ENCODE results near the gene PLPPR4. TPM values are rescaled to one million over a fixed set of nuclear protein-coding genes. Genes with fewer than 3 reads are reported as not detected.
"Not testable (repeated sequence)": the region's sequence is repeated elsewhere in the genome, so short reads cannot be mapped to it uniquely, and the experiment has no call there.

The PLPPR4 gene, protein sequence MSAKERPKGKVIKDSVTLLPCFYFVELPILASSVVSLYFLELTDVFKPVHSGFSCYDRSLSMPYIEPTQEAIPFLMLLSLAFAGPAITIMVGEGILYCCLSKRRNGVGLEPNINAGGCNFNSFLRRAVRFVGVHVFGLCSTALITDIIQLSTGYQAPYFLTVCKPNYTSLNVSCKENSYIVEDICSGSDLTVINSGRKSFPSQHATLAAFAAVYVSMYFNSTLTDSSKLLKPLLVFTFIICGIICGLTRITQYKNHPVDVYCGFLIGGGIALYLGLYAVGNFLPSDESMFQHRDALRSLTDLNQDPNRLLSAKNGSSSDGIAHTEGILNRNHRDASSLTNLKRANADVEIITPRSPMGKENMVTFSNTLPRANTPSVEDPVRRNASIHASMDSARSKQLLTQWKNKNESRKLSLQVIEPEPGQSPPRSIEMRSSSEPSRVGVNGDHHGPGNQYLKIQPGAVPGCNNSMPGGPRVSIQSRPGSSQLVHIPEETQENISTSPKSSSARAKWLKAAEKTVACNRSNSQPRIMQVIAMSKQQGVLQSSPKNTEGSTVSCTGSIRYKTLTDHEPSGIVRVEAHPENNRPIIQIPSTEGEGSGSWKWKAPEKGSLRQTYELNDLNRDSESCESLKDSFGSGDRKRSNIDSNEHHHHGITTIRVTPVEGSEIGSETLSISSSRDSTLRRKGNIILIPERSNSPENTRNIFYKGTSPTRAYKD
- 10.5 and 12.3 TPM in 2 replicates for total RNA-seq (2014; rRNA removed; shearing (Covaris generic))

DNA sequence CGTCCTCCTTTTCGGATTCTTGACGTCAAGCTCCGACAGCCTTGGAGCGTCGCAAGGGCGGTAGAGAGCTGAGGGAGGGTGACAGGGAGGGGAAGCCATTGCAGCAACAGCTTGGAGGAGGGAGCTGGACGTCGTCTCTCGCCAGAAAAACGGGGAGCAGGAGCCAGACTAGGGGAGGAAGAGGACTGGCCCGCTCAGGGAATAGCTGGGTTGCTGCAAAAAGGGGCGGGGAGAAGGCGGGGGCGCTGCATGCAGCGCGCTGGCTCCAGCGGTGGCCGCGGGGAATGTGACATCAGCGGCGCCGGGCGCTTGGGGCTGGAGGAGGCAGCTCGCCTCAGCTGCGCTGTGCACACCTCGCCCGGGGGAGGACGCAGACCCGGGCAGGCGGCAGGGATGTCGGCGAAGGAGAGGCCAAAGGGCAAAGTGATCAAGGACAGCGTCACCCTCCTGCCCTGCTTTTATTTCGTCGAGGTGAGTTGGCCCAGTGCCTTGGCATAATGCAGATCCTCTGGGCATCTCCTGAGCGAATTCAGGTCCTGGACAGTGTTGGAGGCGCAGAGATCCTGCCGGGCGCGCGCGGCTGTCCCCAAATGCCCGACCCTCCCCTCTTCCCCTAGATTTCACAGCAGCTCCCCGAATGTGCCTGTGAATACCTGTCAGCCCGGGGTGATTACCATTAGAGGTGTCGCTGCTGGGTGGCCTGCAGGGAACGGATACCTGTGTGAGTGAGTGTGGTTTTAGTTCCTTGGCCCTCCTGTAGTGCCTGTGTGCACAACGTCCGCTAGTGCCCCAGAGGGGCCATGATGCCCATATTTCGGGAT lies at the start of gene PLPPR4:
Gene PLPPR4, plus strand, starts transcription at position 292 of the 821 bp plus-strand sequence. Its CDS starts 102 bp downstream, at position 394.
- DNase-seq (ENCODE audit: low read depth) = peak; percentile 73

DNA sequence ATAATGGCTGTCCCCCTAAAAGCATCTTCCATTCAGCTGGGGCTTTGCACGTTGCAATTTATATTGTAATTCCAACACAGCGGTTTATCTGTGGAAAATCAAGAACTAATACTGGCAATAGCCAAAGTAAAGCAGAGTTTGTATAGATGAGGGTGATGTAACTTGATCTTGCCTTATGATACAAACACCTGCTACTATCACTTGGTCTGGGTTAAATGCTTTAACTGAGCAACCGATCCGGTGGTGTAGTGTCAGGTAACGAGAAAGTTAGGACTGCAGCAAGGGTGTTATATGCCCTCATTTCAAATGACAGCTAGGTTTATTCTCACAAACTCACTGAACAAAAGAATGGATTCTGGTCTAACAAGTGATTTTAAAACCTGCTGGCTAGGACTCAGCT lies 47.3 kb upstream of the PLPPR4 start:
- DNase-seq (ENCODE audit: low read depth) = no peak

DNA sequence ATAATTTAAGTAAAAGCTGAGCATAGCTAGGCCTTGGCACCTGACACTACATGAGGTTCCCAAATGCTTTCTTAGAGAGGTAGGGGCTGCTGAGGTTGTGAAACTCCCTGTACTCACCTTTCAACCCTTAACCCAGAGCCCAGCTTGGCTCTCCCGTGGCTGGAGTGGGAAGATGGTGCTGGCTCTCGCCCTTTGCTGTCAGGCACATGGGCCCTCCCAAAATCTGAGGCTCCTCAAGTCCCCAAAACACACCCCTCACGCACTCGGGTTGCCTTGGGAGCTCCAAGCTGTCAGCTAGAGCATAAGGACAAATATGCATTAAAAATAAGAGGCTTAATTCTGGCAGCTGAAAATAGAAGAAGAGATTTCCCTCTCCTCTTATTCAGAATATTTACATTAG lies 46.7 kb upstream of the PLPPR4 start:
- no peak for DNase-seq (ENCODE audit: low read depth)

DNA sequence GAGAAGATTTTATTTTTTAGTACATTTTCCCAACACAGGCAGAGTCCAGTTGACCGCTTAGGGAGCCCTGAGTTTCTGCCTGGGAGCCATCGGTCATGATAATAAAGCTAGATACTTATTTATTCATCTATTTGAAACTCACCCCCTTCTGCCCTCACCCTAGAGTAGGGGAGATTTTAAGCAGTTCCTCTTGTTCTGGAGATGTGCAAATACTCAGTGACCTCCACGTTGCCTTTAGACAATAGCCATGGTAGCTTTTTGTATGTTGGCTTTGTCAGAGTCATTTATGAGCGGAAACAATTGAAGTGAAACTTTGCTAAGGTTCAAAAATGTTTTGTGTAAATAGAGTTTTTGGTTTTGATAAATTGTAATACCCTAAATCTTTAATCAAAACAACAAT lies 45.7 kb upstream of the PLPPR4 start:
- DNase-seq (ENCODE audit: low read depth) = no peak

DNA sequence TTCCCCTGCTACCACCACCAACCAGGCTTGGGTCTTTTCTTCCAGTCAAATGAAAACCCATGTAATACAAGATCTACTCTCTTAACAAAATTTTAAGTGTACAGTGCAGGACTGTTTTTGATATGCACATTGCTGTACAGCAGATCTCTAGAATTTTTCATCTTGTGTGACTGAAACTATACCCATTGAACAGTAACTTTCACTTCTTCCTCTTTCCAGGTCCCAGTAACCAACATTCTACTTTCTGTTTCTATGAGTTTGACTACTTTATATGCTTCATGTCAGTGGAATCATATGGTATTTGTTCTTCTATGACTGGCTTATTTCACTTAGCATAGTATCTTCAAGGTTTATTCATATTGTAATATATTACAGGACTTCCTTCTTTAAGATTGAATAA lies 45.3 kb upstream of the PLPPR4 start:
- no peak for DNase-seq (ENCODE audit: low read depth)

DNA sequence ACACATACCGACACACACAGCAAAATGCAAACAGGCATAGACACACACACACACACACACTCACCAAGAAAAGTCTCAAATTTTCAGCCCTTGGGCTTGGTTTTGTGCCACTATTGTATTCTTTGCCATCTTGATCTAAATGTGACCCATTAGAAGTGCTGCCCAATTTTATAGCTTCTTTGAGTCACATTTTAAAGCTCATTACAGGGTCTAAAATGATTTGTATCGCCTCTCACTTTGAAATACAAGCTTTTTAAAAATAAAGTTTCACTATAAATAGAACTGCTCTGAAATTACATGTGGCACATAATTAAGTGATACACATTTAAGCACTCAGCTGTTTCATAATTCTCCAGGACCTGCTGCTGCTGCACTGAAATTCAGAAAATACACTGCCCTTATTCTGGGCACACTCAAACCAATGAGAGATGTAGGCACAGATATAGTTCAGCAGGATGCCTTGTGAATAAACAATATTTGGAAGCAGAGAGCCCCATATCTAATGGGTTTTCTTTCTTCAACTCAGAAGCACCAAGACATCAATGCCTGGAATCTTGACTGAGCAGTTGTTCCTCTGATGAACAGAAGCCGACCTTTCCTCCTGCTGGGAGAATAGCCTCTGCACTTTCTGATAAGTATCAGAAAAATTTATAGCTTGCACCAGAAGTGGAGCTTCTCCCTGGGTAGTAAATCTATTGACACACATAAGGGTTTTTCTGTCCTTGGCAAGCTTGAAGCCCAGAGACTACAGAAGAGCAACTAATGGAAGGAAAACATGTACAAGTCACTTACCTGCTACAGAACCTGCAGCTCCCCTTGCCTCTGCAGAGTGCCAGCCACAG lies 37.0 kb upstream of the PLPPR4 start:
- DNase-seq (ENCODE audit: low read depth) = no peak

DNA sequence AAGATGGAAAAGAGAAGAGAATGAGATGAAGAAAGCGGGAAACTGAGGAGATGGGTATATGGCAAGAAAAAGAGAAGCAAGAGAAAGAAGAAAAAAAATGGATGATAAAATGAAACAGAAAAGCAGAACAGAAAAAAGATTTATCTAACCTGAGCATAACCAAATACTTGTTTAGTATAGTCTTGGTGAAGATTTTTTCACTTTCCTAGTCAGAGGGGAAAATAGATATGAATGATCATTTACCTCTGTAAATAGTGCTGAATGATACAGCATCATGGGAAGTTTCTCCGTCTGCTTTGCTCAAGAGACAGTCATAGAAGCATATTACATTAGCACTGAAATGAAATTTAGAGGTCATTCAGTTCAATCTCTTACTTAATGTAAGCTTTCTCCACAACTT lies 36.1 kb upstream of the PLPPR4 start:
- DNase-seq (ENCODE audit: low read depth) = no peak

DNA sequence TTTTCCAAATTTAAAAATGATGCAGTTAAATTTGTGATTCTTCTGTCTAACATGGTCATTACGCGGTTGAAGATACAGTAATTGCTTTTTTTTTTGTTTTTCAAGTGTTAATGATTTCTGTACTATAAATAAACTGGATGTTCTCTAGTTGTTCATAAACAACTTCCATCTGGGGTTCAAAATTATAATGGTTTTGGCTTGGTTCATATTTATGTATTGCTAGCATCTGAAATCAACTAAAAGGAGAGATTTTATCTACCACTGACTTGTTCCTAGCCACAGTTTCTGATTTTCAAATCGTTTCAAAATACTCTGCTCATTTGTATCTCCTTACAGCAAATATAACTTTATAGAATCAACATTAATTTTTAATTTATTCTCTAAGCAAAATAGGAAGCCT lies 35.2 kb upstream of the PLPPR4 start:
- DNase-seq (ENCODE audit: low read depth) = no peak

DNA sequence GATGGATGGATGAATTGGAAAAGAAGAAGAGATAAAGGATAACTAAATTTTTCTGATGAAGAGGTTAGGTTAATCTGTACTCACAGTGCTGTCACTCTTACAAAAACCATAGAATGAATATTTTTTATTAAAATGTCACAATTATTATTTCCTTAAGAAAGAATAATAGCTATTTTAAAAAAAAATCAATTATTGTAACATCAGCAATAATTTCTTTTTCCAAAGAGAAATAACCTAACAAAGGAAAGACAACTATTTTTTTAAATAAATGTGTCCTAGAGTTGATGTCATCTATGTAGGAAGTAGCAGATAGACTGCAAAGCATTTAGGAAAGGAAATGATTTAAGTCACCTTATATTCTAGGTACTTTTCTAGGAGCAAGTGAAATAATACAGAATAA lies 33.6 kb upstream of the PLPPR4 start:
- DNase-seq (ENCODE audit: low read depth) = no peak

DNA sequence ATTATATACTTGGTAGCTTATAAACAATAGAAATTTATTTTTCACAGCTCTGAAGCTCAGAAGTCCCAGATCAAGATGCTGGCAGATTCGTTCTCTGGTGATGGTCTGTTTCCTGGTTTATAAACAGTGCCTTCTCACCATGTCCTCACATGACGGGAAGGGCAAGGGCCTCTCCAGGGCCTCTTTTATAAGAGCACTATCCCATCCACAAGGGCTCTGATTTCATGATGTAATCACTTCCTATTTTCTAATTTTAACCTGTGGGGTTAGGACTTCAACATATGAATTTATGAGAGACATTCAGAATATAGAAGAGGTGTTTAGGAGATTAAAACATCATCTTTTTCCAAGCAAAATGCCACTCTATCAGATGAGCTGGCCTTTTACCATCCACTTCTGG lies 32.1 kb upstream of the PLPPR4 start:
- no peak for DNase-seq (ENCODE audit: low read depth)

DNA sequence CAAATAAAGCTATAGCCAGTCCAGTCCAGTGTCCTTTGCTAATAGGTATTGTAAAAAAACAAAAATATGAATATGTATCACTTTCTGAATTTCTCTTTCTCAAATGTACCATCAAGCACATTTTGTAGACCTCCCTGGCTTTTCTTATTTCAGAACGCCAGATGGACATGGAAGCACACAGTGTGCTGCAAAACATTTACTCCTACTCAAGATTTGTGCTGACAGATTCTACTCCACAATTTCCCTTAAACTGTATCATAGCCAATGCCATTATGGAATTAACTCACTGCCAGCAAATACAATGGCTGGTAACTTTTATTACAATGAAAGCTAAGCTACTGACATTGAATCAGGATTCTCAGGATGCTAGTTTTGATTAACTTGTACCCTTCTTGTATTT lies 30.8 kb upstream of the PLPPR4 start:
- DNase-seq (ENCODE audit: low read depth) = no peak

DNA sequence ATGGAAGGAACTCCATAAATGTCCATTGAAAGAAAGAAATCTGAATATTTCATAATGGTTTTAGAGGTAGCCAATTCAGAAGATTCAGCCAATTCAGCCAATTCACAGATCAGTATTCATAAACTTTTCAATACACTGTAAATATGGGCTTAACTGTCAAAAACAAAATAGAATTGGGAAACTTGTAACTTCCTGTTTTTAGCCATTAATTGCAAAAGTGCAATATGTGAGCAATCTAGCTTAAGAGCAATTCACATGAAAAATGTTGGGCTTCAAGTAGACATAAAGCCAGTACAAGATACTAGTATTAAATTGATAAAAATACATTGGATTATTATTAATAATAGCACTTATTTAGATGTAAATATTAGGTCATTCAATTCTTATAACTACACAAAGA lies 27.5 kb upstream of the PLPPR4 start:
- DNase-seq (ENCODE audit: low read depth) = no peak

DNA sequence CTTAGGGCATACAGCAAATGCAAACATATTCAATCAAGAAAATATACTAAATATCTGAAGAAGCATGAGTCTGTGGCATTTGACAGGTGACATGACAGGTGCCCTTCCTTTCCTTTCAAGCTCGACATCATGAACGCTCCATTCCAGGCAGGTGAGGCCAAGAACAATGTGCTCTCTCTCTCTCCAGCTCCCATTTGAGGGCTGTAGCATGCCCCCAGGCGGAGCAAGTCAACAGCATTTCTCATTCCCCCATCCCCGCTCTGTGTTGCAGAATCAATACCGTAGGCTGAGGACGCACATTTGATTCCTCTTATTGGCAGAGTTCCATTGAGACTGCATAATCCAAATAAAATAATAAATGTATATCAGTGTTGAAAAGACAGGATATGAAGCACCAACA lies 24.6 kb upstream of the PLPPR4 start:
- DNase-seq (ENCODE audit: low read depth) = no peak

DNA sequence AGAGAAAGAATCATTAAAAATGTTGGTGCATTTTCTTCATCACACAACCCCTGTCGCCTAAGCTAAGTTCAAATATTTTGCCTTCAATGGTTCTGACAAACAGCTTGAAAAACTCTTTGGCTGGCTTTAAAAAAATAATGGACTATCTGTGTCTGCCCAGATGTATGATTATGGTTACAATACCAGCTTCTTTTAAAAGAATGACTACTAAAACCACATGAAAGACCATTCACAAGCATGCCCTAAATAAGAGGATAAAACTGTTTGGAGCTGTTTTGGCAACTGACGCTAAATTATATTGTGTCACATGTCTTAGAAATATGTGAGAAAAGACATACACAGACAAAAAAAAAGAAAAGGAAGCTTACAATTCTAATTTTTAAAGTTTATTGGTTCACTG lies 23.7 kb upstream of the PLPPR4 start:
- peak; percentile 3 for DNase-seq (ENCODE audit: low read depth)

DNA sequence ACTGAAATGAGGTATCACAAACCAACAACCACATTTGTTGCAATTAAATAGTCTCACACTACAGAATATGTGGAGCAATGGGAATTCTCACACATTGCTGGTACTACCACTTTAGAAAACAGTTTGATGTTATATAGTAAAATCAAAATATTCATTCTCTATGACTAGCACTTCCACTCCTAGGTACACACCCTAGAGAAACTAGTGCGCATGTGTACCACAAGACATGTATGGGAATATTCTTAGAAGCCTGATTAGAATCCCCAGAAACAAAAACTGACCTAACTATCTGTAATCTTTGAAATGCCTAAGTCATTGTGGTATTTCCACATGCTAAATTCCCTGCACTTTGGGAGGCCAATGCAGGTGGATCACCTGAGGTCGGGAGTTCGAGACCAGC lies 18.1 kb upstream of the PLPPR4 start:
- DNase-seq (ENCODE audit: low read depth) = no peak

DNA sequence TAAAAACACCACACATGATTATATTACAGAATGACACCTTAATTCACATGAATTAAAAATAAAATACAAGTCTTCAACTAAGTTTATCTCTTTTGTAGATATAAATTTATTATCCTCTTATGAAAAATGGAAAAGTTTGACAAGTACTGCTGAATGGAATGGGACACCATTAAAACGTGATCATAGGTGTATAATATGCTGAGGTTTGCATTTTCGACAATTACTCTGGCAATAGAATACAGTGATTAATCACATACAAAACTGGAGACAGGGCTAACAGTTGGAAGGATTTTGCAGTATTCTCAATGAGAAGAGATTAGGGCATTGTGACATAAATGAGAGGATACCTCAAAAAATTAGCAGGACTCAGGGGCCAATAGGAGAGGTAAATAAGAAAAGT lies 17.1 kb upstream of the PLPPR4 start:
- DNase-seq (ENCODE audit: low read depth) = no peak

DNA sequence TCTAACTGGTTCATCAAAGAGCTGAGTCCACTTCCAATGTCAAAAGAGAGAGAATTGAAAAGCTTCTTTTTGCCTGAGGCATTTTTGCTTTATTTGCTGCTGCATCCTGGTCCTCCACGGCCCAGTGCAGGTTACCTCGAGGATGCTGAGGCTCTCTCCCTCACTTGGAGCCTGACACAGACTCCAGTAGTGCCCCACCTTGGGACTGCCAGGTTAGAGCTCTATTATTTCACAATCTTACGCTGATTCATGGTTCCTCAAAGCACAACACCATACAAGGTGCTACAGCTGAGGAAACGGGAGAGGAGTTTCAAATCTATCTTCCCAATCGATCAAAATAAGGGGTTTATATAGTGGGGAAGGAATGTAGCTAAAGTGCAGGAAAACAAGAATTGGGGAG lies 13.6 kb upstream of the PLPPR4 start:
- no peak for DNase-seq (ENCODE audit: low read depth)

DNA sequence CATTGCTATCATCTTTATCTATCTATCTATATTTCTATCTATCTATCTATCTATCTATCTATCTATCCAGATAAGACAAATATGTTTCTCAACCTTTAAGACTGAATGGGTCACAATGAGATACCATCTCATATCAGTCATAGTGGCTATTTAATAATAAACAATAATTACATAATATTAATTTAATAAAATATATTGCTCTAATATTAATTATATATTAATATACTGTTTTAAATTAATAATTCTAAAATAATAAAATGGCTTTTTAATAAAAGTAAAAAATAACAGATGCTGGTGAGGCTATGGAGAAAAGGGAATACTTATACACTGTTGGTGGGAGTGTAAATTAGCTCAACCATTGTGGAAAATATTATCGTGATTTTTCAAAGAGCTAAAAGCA lies 13.0 kb upstream of the PLPPR4 start:
- no peak for DNase-seq (ENCODE audit: low read depth)

DNA sequence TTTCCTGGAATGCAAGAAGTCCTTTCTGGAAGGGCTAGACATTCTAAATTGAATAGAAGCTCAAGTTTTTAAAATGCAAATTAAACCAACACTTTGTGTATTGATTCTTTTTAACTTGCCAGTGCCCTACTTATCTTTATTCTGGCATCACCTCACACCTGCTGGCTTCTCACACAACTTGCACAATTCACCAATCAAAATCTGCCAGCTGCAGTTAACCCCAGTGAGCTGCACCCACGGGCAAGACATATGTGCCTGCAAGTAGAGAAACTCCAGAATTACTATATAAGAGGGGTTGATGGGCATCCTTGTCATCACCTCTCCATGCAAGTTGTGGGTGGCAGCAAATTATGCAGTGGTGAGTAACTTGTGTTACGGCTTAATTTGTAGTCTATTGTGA lies 11.7 kb upstream of the PLPPR4 start:
- DNase-seq (ENCODE audit: low read depth) = no peak

DNA sequence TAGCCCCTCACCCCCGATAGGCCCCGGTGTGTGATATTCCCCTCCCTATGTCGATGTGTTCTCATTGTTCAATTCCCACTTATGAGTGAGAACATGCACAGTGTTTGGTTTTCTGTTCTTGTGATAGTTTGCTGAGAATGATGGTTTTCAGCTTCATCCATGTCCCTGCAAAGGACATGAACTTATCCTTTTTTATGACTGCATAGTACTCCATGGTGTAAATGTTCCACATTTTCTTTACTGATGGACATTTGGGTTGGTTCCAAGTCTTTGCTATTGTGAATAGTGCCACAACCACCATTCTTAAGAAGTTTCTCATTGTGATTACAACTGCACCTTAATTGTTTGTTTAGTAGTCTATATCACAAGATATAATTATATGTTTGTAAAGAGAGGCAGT lies 3.9 kb upstream of the PLPPR4 start:
- DNase-seq (ENCODE audit: low read depth) = not testable (repeated sequence)

DNA sequence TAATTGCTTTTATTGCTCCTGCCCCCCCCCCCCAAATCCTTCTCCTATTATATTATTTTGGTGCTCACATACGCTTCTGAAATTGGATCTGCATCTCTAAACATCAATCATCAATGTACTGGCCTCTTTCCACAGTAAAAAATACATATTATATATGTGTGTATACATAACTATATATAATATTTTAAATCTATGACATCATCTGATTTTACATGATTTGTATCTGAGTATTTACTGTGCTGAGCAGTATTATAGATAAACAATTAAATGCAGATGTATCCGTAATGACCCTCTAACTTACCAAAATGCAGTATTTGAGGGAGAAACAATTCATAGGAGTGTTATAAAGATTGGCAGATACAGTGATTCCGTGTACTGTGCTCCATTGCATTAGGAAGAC lies 832 bp downstream of the PLPPR4 start:
- DNase-seq (ENCODE audit: low read depth) = no peak

DNA sequence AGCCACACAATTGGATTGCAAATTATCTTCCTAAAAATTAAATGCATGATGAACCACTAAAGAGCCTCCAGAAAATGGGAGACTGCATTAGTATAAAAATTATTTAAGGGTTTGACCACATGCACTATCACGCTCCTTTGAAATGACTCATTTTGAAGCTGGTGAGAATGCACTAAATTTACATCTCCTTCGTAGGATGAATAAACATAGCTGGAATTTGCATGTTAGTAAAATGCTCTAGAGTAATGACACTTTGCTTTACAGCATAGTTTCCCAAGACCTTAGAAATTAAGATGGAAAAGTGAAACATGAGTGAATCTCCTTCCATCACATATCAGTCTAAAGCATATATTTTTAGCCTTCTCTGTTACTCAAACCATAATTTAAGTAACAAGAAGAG lies 2.4 kb downstream of the PLPPR4 start:
- DNase-seq (ENCODE audit: low read depth) = peak; percentile 90
